HG03558 (cell line): ENCODE data around the gene NKPD1.

Source experiments
- ATAC-seq: cut with Tn5 transposase; IDR thresholded peaks from one replicate; pipeline ENCODE4 v1.9.1; 2021; ENCODE audit warnings: moderate number of reproducible peaks; ENCODE audit not compliant: unreplicated experiment; ENCODE audit errors: extremely low read depth

The NKPD1 gene

GRCh38 chr19:45156011-45156630 is 4.7 kb downstream of the NKPD1 start:
- ATAC-seq = no peak

GRCh38 chr19:45154064-45154827 is 6.5 kb downstream of the NKPD1 start:
- ATAC-seq = no peak

GRCh38 chr19:45153339-45154063 is 7.3 kb downstream of the NKPD1 start:
- ATAC-seq = no peak

GRCh38 chr19:45152504-45153338 is 8.1 kb downstream of the NKPD1 start:
- ATAC-seq = no peak

- no peak for ATAC-seq
Measured at GRCh38 chr19:45151821-45152503, 8.8 kb downstream of the NKPD1 start.

GRCh38 chr19:45151320-45151719 is 9.5 kb downstream of the NKPD1 start:
- ATAC-seq = no peak

- no peak for ATAC-seq
Measured at GRCh38 chr19:45150751-45151281, 10.0 kb downstream of the NKPD1 start.

- ATAC-seq = no peak
Measured at GRCh38 chr19:45150180-45150579, 10.6 kb downstream of the NKPD1 start.

- no peak for ATAC-seq
Measured at GRCh38 chr19:45149129-45149528, 11.7 kb downstream of the NKPD1 start.

- no peak for ATAC-seq
Measured at GRCh38 chr19:45147835-45148676, 12.7 kb downstream of the NKPD1 start.

GRCh38 chr19:45146741-45147205 is 14.0 kb downstream of the NKPD1 start:
- no peak for ATAC-seq

- ATAC-seq = no peak
Measured at GRCh38 chr19:45146251-45146650, 14.5 kb downstream of the NKPD1 start.

GRCh38 chr19:45145270-45146189 is 15.3 kb downstream of the NKPD1 start:
- ATAC-seq = no peak

GRCh38 chr19:45144431-45145269 is 16.1 kb downstream of the NKPD1 start:
- ATAC-seq = no peak

- no peak for ATAC-seq
Measured at GRCh38 chr19:45142726-45143110, 18.1 kb downstream of the NKPD1 start.

GRCh38 chr19:45142016-45142725 is 18.6 kb downstream of the NKPD1 start:
- no peak for ATAC-seq
